Caco-2 (cell line): ENCODE results near the gene PPIL3. TPM values are rescaled to one million over a fixed set of nuclear protein-coding genes. Genes with fewer than 3 reads are reported as not detected.

Experiments used
- BruUV-seq: library from RNA; stranded (reverse); fragments of 400-500 nt; replicated peaks from 2 replicates; lab custom pipeline; 2021; lab: Mats Ljungman, UMichigan
- CTCF ChIA-PET: fragments of 300-600 bp; sonication (Branson Sonifier 250); formaldehyde crosslinking; loops from one replicate; lab custom pipeline; 2022; ENCODE audit warnings: antibody characterized with exemption; lab: Charles Lee
- POLR2A ChIA-PET: fragments of 300-600 bp; sonication (Branson Sonifier 250); formaldehyde crosslinking; loops from one replicate; lab custom pipeline; 2022; ENCODE audit warnings: antibody characterized with exemption; lab: Charles Lee
- DNase-seq, 2 experiments: peaks; one replicate each; pipeline versions ENCODE4 v3.0.0 to v3.0.0-alpha.2; 2020 to 2022
- H3K27me3 ChIP-seq: replicated peaks from 2 replicates; pipeline ENCODE4 v1.6.0; 2011; ENCODE audit warnings: low read length; ENCODE audit not compliant: control insufficient read depth, insufficient read depth
- H3K36me3 ChIP-seq: 2 replicates; pipeline ENCODE4 v1.5.1; 2011; ENCODE audit warnings: low read length; ENCODE audit not compliant: control insufficient read depth, insufficient read depth
- H3K4me1 ChIP-seq: fragments of 250-450 bp; sonication (Bioruptor Pico); 2 replicates; pipeline ENCODE4 v1.5.1; 2020; ENCODE audit warnings: mild to moderate bottlenecking
- H3K4me3 ChIP-seq: 2 replicates; pipeline ENCODE4 v1.5.1; 2011; ENCODE audit warnings: low read depth, mild to moderate bottlenecking, control low read depth, low read length
- H3K9me3 ChIP-seq: fragments of 250-450 bp; sonication (Bioruptor Pico); 2 replicates; pipeline ENCODE4 v1.5.1; 2020; ENCODE audit warnings: mild to moderate bottlenecking, moderate library complexity
- H3K27ac Mint-ChIP-seq: one replicate; pipeline ENCODE4 v1.8.0; 2022; ENCODE audit warnings: mixed read lengths; ENCODE audit not compliant: unreplicated experiment
- H3K27me3 Mint-ChIP-seq: one replicate; pipeline ENCODE4 v1.8.0; 2022; ENCODE audit warnings: mixed read lengths; ENCODE audit not compliant: insufficient read depth, unreplicated experiment
- H3K36me3 Mint-ChIP-seq: one replicate; pipeline ENCODE4 v1.8.0; 2022; ENCODE audit warnings: mild to moderate bottlenecking, mixed read lengths; ENCODE audit not compliant: insufficient read depth, unreplicated experiment
- H3K4me1 Mint-ChIP-seq: one replicate; pipeline ENCODE4 v1.8.0; 2022; ENCODE audit warnings: low read depth, mixed read lengths; ENCODE audit not compliant: unreplicated experiment
- H3K4me3 Mint-ChIP-seq: one replicate; pipeline ENCODE4 v1.8.0; 2022; ENCODE audit warnings: mild to moderate bottlenecking, moderate library complexity, mixed read lengths; ENCODE audit not compliant: unreplicated experiment
- H3K9me3 Mint-ChIP-seq: one replicate; pipeline ENCODE4 v1.8.0; 2022; ENCODE audit warnings: mixed read lengths; ENCODE audit not compliant: unreplicated experiment
- intact Hi-C: fragments of 100-400 bp; cut with micrococcal nuclease; formaldehyde crosslinking; loops from one replicate; pipeline ENCODE4 v1.10.0; 2022; ENCODE audit not compliant: unreplicated experiment
- total RNA-seq: library from RNA; stranded (reverse); gene quantifications from 2 replicates; pipeline ENCODE4 v1.2.3, GENCODE V29; 2022
- TF ChIP-seq, protein P1 (sequence below), 2 experiments: fragments of 200-600 bp in 1 of 2; IDR thresholded peaks; 1 replicate in 1 of 2; 2 replicates in 1 of 2; pipeline versions ENCODE4 v1.5.1 to v1.8.0; 2011 to 2022; ENCODE audit warnings: antibody characterized with exemption in 1 of 2, control low read depth in 1 of 2, inconsistent platforms in 1 of 2, low read depth in 1 of 2, low read length in 1 of 2, mild to moderate bottlenecking in 1 of 2, moderate library complexity in 1 of 2; ENCODE audit not compliant: insufficient read depth in 1 of 2, severe bottlenecking in 1 of 2, unreplicated experiment in 1 of 2

Gene PPIL3
- total RNA-seq, 1 experiment from 2014 or later: 17.6 TPM

DNA sequence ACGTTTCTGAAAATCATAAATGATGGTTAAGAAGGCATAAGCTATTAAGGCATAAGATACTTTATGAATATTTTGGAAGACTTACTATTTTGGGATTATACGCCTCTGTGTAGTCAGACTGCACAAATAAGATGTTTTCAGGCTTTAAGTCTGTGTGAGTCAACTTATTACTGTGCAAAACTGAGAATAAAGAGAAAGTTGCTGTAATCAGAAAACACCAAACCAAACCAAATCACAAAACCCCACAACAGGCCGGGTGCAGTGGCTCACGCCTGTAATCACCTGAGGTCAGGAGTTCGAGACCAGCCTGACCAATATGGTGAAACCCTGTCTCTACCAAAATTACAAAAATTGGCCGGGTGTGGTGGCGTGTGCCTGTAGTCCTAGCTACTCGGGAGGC, 32.1 kb downstream of the PPIL3 start:
- Mint-ChIP-seq H3K27ac (no peak overlapping the region), H3K36me3 (peaks cover 96% of the 10 kb centered on the region), H3K4me3 (no peak overlapping the region), H3K4me1 (peaks cover 15% of the 10 kb centered on the region), H3K9me3 (no peaks in the 10 kb centered on the region), H3K27me3 (no peaks in the 10 kb centered on the region)
- Histone ChIP-seq H3K36me3 (peaks cover 7% of the 10 kb centered on the region), H3K27me3 (no peaks in the 10 kb centered on the region), H3K4me3 (no peak overlapping the region), H3K4me1 (peaks cover 6% of the 10 kb centered on the region; the same call in 1 of the 2 replicates), H3K9me3 (no peaks in the 10 kb centered on the region)
- DNase-seq: no peak
- ChIA-PET CTCF (no interaction called here), POLR2A (no interaction called here)
- TF ChIP-seq, protein P1, sequence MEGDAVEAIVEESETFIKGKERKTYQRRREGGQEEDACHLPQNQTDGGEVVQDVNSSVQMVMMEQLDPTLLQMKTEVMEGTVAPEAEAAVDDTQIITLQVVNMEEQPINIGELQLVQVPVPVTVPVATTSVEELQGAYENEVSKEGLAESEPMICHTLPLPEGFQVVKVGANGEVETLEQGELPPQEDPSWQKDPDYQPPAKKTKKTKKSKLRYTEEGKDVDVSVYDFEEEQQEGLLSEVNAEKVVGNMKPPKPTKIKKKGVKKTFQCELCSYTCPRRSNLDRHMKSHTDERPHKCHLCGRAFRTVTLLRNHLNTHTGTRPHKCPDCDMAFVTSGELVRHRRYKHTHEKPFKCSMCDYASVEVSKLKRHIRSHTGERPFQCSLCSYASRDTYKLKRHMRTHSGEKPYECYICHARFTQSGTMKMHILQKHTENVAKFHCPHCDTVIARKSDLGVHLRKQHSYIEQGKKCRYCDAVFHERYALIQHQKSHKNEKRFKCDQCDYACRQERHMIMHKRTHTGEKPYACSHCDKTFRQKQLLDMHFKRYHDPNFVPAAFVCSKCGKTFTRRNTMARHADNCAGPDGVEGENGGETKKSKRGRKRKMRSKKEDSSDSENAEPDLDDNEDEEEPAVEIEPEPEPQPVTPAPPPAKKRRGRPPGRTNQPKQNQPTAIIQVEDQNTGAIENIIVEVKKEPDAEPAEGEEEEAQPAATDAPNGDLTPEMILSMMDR (IDR thresholded peaks at IDR 0.05; ENCODE audit: insufficient read depth in 1 of 2, low read depth in 1 of 2, low read length in 1 of 2, severe bottlenecking in 1 of 2, unreplicated experiment in 1 of 2): no peak
- no TSS peak for BruUV-seq
- intact Hi-C loops: no loop called here

DNA sequence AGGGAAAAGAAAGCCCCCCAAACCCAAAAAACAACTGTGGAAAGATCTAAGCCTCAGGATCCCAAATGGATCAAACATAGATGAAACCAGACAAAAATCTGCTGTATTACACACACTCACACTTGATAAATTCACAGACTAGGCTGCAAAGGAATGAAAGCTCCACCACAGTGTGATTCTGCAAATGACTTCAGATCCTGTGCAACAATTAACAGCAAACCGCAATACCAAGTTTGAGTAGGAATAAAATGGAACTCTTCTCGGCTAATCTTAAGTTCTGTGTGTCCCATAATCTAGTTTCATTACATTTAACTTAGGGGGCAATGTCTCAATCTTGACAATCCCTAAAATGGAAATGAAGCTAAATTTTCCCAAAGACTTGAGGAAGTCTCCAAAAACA, 36.3 kb downstream of the PPIL3 start:
- no TSS peak for BruUV-seq
- H3K4me1 Mint-ChIP-seq: no peaks in the 10 kb centered on the region
- no peaks in the 10 kb centered on the region for H3K27me3 Mint-ChIP-seq
- no peak for DNase-seq
- peaks cover 3% of the 10 kb centered on the region for H3K36me3 ChIP-seq
- H3K27me3 ChIP-seq: no peaks in the 10 kb centered on the region
- H3K9me3 ChIP-seq: no peaks in the 10 kb centered on the region
- peaks cover 84% of the 10 kb centered on the region for H3K36me3 Mint-ChIP-seq
- H3K27ac Mint-ChIP-seq: no peak overlapping the region
- ChIA-PET POLR2A (no interaction called here), CTCF (no interaction called here)
- TF ChIP-seq, protein P1 (IDR thresholded peaks at IDR 0.05; ENCODE audit: insufficient read depth in 1 of 2, low read depth in 1 of 2, low read length in 1 of 2, severe bottlenecking in 1 of 2, unreplicated experiment in 1 of 2): no peak
- H3K9me3 Mint-ChIP-seq: no peaks in the 10 kb centered on the region
- no peak overlapping the region for H3K4me3 ChIP-seq
- intact Hi-C loops: no loop called here
- H3K4me3 Mint-ChIP-seq: no peak overlapping the region
- no peaks in the 10 kb centered on the region for H3K4me1 ChIP-seq

DNA sequence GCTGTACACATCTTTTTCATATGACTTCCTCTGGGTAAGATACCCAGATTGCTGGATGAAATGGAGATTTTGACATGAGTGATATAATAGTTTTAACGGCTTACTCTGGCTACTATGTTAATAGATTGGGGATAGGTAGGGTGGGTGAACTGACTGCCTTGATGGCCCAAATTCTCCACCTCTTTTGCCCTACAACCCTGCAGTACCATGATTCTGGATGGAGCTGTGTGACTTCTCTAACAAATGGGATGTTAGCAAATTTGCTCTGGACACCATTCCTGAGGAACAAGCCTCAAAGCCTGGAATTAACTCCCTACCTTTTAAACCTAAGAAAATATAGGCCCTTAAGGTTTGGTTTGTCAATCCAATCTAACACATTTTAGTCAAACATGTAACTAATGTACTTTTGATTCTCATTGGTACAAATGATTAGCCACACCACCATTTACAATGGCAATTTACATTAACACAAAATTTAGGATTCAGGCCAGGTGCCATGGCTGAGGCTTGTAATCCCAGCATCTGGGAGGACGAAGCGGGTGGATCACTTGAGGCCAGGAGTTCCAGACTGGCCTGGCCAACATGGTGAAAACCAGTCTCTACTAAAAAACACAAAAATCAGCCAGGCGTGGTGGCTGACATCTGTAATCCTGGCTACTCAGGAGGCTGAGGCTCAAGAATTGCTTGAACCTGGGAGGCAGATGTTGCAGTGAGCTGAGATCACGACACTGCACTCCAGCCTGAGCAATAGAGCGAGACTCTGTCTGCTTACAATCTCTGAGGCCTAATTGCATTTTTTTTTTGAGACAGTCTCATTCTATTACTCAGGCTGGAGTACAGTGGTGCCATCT, 37.3 kb downstream of the PPIL3 start:
- Mint-ChIP-seq H3K9me3 (no peaks in the 10 kb centered on the region), H3K36me3 (peaks cover 74% of the 10 kb centered on the region), H3K27me3 (no peaks in the 10 kb centered on the region), H3K4me3 (no peak overlapping the region), H3K4me1 (no peaks in the 10 kb centered on the region), H3K27ac (no peak overlapping the region)
- no peaks in the 10 kb centered on the region for H3K4me1 ChIP-seq
- no peaks in the 10 kb centered on the region for H3K27me3 ChIP-seq
- H3K4me3 ChIP-seq: no peak overlapping the region
- H3K36me3 ChIP-seq: peaks cover 3% of the 10 kb centered on the region
- DNase-seq: no peak
- TF ChIP-seq, protein P1 (IDR thresholded peaks at IDR 0.05; ENCODE audit: insufficient read depth in 1 of 2, low read depth in 1 of 2, low read length in 1 of 2, severe bottlenecking in 1 of 2, unreplicated experiment in 1 of 2): no peak
- BruUV-seq: no TSS peak
- intact Hi-C loops: no loop called here
- CTCF ChIA-PET: interaction anchor here (0.6 kb wide), 1 partner anchor 41 kb away, joined by 4 read pairs; no protein-coding TSS in a partner anchor
- H3K9me3 ChIP-seq: no peaks in the 10 kb centered on the region
- POLR2A ChIA-PET: no interaction called here
